8988T (cell line): ENCODE measurements around the gene ZMYND8.
"Not testable (repeated sequence)": the region's sequence is repeated elsewhere in the genome, so short reads cannot be mapped to it uniquely, and the experiment has no call there.

Source experiments
- DNase-seq: peaks from one replicate; pipeline ENCODE4 v3.0.0; 2011

The ZMYND8 gene

GRCh38 chr20:47284373-47284772 lies 72.1 kb downstream of the ZMYND8 start:
- no peak for DNase-seq

DNA sequence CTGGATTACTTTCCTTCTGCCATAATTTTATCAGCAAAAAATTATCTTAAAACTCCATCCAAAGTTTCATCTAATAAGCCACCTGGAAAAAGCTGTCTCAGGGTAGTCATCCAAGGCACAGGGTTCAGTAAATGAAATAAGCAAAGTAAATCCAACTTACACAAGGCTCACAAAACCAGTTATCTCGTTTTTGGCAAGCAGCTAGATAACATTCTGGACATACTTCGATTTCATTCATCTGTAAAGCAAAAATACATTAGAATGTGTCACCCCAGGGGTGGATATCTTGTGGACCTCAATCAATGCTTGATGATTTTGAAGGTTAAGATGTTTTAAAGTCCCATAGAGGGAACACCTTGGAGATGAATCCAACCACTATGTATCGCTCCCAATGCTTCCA lies 73.1 kb downstream of the ZMYND8 start:
- no peak for DNase-seq

GRCh38 chr20:47282864-47283263 lies 73.6 kb downstream of the ZMYND8 start:
- DNase-seq = no peak

- DNase-seq = no peak
Observed at GRCh38 chr20:47281376-47281775, 75.1 kb downstream of the ZMYND8 start.

DNA sequence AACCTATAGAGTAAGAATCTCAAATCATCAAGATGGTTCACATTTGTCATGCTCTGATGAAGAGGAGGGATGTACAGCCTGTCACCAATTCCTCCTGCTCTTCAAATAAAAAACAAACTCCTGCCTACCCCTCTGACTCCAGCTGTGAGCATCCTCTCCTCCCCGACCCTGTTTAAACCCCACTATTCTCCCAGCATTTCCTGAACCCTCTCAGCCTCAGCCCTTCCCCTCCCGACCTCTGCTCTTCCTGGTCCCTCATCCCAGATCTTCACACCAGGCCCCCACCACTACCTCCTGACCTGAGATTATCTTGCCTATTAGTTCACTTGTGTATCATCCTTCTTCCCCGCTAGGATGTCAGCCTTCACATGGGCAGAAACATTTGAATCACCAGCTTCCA lies 75.8 kb downstream of the ZMYND8 start:
- no peak for DNase-seq

- no peak for DNase-seq
Observed at GRCh38 chr20:47280228-47280627, 76.3 kb downstream of the ZMYND8 start.

DNA sequence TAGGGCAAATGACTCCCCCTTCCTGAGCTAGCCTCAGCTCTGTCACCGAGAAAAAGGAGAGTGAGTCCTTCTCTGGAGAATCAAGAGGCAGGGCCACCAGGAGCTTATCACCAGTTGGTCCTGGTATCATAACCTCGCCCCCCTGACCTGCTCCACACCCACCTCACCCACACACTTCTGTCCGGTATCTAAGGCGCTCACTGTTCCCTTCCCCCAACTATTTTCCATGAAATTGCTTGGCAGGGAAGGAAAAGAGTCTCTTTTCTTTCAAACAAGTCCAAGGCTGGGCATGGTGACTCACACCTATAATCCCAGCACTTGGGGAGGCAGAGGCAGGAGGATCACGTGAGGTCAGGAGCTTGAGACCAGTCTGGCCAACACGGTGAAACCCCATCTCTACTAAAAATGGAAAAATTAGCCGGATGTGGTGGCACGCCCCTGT lies 77.6 kb downstream of the ZMYND8 start:
- no peak for DNase-seq

GRCh38 chr20:47277535-47277872 lies 79.0 kb downstream of the ZMYND8 start:
- DNase-seq = not testable (repeated sequence)

DNA sequence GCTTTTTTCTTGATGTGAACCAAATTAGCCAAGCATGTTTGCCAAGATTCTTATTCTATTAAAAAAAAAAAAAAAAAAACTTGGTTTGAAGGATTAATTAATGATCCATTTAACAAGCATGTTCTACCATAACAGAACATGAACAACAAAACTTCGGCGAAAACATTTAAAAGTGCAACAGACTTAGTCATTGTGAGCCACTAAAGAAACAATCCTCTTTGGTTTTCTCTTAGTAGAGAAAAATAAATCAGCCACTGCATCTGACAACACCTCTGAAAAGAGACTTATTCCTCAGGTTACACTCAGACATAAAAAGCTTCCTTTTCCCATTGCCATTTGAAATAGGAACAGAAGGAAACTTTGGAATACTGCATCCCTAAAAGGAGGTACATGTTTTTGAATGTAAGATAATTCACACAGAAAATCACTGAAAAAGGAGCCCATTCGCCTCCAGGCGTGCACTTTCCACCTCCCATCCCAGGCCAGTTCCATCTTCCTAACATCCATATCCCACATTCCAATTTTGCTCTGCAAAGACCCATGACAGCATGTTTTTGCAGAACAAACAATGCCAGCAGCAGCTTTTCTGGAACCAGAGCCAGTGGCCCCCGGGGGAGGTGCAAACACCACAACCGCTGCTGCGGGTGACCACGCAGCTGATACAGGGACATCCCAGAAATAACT lies 79.5 kb downstream of the ZMYND8 start:
- no peak for DNase-seq

GRCh38 chr20:47276251-47276650 lies 80.2 kb downstream of the ZMYND8 start:
- no peak for DNase-seq

- DNase-seq = no peak
Observed at GRCh38 chr20:47275548-47275947, 81.0 kb downstream of the ZMYND8 start.

DNA sequence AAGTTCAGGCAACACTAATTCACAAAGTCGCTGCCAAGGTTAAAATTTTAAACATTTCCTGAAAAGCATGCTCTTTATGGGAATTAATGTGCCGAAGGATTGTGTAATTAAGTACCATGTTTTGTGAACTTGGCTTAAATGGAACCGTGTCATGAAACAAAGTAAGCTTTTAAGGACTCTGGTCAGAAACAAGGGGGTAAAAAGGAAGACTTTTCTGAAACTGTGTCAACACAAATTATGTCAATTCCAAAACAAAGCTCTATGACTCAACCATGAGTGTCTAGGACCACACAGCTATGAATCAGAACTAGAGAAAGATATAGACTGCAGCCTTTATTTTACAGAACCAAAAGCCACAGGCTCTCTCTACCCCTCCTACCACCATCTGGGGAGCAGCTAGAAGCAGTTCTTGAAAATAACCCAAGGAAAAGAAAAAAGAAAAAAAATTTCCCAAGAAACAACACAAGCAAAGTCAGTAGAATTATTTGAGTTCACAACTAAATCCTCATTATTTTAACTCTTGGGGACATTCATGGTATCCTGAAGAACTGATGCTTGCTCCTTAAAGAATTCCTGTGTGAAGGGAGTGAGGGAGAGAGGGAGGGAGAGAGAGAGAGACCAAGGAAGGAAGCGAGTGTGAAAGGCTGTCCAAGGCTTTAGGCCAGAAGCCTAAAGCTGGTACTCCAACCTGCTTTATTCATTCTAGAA lies 81.9 kb downstream of the ZMYND8 start:
- DNase-seq = peak; percentile 59

DNA sequence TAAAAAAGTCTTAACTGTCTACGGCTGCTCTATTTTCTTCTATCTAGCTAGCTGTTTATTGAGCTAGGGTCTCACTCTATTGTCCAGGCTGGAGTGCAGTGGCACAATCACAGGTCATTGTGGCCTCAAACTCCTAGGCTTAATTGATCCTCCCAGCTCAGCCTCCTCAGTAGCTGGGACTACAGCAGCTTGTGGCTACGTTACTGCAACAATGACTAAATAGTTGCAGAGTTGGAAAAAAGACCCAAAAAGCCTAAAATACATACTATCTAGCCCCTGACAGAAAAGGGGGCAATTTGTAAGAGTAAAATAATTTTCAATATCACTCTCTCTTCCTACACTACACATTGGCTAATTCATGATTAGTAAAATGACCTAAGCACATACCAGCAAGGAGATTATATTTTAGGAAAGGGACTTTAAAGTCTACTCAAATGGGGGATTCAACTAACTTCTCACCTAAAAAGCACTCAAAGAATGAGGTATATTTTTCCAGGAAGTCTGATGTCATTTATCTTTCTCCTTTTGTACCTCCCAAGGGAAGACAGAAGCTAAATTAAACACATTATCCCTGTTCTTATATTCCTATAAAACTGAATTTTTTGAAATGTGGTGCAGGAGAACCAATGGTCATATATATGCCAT lies 82.8 kb downstream of the ZMYND8 start:
- DNase-seq = no peak

DNA sequence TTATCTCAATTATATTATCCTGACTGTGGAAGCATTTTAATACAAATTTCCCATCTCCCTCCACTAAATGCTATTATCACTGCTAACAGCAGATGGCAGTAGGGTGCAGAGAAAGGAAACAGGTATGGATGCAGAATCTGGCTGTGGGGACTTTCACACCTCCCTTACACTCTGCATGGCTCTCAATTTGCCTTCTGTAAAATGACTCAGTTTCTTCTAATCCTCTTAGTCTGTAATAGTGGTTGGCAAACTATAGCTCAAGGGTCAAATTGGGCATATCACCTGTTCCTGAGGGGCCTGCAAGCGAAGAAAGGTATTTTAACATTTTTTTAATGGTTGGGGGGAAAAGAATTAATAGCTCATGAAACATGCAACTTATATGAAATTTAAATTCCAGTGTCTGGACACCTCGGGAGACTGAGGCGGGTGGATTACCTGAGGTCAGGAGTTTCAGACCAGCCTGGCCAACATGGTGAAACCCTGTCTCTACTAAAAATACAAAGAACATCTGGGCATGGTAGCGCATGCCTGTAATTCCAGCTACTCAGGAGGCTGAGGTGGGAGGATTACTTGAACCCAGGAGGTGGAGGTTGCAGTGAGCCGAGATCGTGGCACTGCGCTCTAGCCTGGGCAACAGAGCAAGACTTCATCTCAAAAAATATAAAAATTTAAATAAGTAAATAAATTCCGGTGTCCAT lies 83.5 kb downstream of the ZMYND8 start:
- DNase-seq = peak; percentile 33

- no peak for DNase-seq
Observed at GRCh38 chr20:47271046-47271615, 85.4 kb downstream of the ZMYND8 start.

- DNase-seq = no peak
Observed at GRCh38 chr20:47269309-47270165, 87.0 kb downstream of the ZMYND8 start.

GRCh38 chr20:47267621-47268020 lies 88.9 kb downstream of the ZMYND8 start:
- no peak for DNase-seq

GRCh38 chr20:47266847-47267515 lies 89.5 kb downstream of the ZMYND8 start:
- no peak for DNase-seq

GRCh38 chr20:47265984-47266383 lies 90.5 kb downstream of the ZMYND8 start:
- DNase-seq = no peak

- no peak for DNase-seq
Observed at GRCh38 chr20:47265214-47265613, 91.3 kb downstream of the ZMYND8 start.

DNA sequence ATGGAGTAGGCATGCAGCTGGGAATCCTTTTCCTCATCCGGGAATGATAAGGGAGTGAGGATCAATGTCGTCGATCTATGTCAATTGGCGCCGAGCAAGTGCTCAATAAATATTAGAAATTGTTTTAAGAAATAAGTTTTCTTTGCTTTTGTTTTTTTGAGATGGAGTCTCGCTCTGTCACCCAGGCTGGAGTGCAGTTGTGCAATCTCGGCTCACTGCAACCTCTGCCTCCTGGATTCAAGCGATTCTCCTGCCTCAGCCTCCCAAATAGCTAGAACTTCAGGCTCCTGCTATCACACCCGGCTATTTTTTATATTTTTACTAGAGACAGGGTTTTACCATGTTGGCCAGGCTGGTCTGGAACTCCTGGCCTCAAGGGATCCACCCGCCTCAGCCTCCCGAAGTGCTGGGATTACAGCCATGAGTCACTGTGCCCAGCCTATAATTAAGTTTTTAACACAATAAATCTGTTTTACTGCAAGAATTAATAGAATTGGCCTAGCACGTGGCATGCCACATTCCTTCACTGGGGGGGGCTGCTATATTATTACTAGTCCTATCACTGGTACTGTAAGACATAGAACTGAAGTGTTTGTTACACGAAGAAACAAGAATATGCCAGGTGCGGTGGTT lies 92.2 kb downstream of the ZMYND8 start:
- not testable (repeated sequence) for DNase-seq
